Measurements from ENCODE around the gene OR6M1. TPM values are rescaled to one million over a fixed set of nuclear protein-coding genes. Genes with fewer than 3 reads are reported as not detected.

OR6M1 gene
- total and polyA plus RNA-seq, 9 of the 15 experiments (the other 6 are each of a cell fraction or from before 2014, with no cell fraction given) = not detected

DNA sequence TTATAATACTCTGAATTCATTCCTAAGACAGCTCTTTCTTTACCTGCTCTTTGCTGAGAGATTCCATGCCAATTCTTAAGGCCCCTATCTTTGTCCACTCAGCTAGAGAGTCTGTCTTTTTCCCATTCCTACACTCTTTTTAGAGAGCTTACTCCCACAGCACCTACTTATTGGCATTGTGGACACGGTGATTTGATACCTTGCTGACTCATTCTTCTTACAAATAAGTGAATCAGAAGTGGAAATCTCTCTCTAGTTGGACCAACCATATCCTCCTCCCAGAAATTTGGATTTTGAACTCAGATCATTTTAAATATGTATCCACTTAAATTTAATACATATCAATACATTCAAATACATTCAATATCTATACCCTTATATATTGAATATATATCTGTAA lies 32.5 kb upstream of the OR6M1 start (continued):
- TF ChIP-seq HCFC1 (IDR thresholded peaks at IDR 0.05; ENCODE audit: low read depth, low read length) = no peak
- TF ChIP-seq, protein P1, sequence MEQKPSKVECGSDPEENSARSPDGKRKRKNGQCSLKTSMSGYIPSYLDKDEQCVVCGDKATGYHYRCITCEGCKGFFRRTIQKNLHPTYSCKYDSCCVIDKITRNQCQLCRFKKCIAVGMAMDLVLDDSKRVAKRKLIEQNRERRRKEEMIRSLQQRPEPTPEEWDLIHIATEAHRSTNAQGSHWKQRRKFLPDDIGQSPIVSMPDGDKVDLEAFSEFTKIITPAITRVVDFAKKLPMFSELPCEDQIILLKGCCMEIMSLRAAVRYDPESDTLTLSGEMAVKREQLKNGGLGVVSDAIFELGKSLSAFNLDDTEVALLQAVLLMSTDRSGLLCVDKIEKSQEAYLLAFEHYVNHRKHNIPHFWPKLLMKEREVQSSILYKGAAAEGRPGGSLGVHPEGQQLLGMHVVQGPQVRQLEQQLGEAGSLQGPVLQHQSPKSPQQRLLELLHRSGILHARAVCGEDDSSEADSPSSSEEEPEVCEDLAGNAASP (IDR thresholded peaks at IDR 0.05) = no peak
- no peak for TF ChIP-seq SRSF9 (IDR thresholded peaks at IDR 0.05; ENCODE audit: borderline replicate concordance, low read depth, low read length)
- TF ChIP-seq ZC3H8 (IDR thresholded peaks at IDR 0.05) = no peak
- TF ChIP-seq ZNF146 (CRISPR knock-in tag; IDR thresholded peaks at IDR 0.05; ENCODE audit: unreplicated experiment) = no peak
- no peak for TF ChIP-seq POLR2AphosphoS5 (IDR thresholded peaks at IDR 0.05; ENCODE audit: control insufficient read depth, insufficient read depth, low read depth, low read length)

DNA sequence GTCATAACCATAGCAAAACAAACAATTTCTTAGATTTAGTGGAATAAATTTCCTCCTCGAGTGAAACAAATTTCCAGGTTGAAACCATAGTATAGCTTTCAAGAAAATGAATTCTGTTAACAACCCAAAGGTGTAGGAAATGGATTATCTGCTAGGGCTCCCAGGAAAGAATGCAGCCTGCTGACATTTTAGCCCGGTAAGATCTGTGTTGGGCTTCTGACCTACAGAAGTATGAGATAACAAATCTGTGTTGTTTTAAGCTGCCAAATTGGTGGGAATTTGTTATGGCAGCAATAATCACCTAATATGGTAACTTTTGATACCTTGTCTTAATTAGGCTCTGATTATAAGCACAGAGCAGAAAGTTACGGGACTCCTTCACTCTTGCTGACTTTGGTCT lies 32.0 kb upstream of the OR6M1 start:
- intact Hi-C loops (cut with micrococcal nuclease) = no loop called here
- H3K4me2 ChIP-seq (ENCODE audit: insufficient read depth, low read length) = no peak overlapping the region
- no peaks in the 10 kb centered on the region for H3K9me3 ChIP-seq (replicated peaks; ENCODE audit: control insufficient read depth, insufficient read depth, low read depth, low read length)
- no peaks in the 10 kb centered on the region for H3K36me3 ChIP-seq (ENCODE audit: control insufficient read depth, insufficient read depth, low read length)
- no peak overlapping the region for H3K27ac ChIP-seq (ENCODE audit: extremely low read depth, low read depth, low read length)
- in situ Hi-C loops (cut with MboI) = no loop called here
- no peaks in the 10 kb centered on the region for H3K79me2 ChIP-seq (ENCODE audit: control insufficient read depth, insufficient read depth, low read length)
- H3K9me1 ChIP-seq (ENCODE audit: control insufficient read depth, insufficient read depth, low read length) = no peaks in the 10 kb centered on the region
- H2AFZ ChIP-seq (ENCODE audit: low read depth, low read length) = no peak overlapping the region
- no peak overlapping the region for H3K4me3 ChIP-seq
- H3K27me3 ChIP-seq (ENCODE audit: control insufficient read depth in 2 of 2, insufficient read depth in 2 of 2, low read length in 2 of 2) = peaks cover 0 to 6% of the 10 kb centered on the region in 2 experiments; a peak in 1 of 5 replicates
- ChIA-PET CTCF (ENCODE audit: low intra/inter-chr PET ratio) (no interaction called here), POLR2A (no interaction called here)
- H3K4me1 ChIP-seq (replicated peaks in 1 of 2; ENCODE audit: control insufficient read depth in 2 of 2, insufficient read depth in 2 of 2, low read length in 2 of 2) = no peaks in the 10 kb centered on the region
- no peaks in the 10 kb centered on the region for H4K20me1 ChIP-seq (replicated peaks; ENCODE audit: control insufficient read depth, insufficient read depth, low read length)
- BruUV-seq (replicated peaks) = no TSS peak
- no peak overlapping the region for H3K9ac ChIP-seq (ENCODE audit: insufficient read depth in 1 of 2, low read depth in 2 of 2, low read length in 2 of 2)
- ATAC-seq (no peak), DNase-seq (ENCODE audit: extremely low read depth in 1 of 4, low spot score in 3 of 4) (no peak), FAIRE-seq (no peak)
- 0% methylated on average over 3 of the region's 3 CpGs for WGBS (ENCODE audit: insufficient coverage, low coverage, missing lambda C conversion rate)
- TF ChIP-seq, protein P2, sequence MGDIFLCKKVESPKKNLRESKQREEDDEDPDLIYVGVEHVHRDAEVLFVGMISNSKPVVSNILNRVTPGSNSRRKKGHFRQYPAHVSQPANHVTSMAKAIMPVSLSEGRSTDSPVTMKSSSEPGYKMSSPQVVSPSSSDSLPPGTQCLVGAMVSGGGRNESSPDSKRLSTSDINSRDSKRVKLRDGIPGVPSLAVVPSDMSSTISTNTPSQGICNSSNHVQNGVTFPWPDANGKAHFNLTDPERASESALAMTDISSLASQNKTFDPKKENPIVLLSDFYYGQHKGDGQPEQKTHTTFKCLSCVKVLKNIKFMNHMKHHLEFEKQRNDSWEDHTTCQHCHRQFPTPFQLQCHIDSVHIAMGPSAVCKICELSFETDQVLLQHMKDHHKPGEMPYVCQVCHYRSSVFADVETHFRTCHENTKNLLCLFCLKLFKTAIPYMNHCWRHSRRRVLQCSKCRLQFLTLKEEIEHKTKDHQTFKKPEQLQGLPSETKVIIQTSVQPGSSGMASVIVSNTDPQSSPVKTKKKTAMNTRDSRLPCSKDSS (IDR thresholded peaks at IDR 0.05; ENCODE audit: low read depth, partially characterized antibody) = no peak
- TF ChIP-seq TARDBP (IDR thresholded peaks at IDR 0.05) (no peak), TAF15 (IDR thresholded peaks at IDR 0.05; ENCODE audit: low read depth, low read length) (no peak), U2AF2 (optimal IDR thresholded peaks at IDR 0.05; ENCODE audit: low read depth, low read length) (no peak), ZNF12 (CRISPR knock-in tag; IDR thresholded peaks at IDR 0.05) (no peak), KLF13 (tag; IDR thresholded peaks at IDR 0.05; ENCODE audit: borderline replicate concordance, low read depth) (no peak)
- TF ChIP-seq, protein P3, sequence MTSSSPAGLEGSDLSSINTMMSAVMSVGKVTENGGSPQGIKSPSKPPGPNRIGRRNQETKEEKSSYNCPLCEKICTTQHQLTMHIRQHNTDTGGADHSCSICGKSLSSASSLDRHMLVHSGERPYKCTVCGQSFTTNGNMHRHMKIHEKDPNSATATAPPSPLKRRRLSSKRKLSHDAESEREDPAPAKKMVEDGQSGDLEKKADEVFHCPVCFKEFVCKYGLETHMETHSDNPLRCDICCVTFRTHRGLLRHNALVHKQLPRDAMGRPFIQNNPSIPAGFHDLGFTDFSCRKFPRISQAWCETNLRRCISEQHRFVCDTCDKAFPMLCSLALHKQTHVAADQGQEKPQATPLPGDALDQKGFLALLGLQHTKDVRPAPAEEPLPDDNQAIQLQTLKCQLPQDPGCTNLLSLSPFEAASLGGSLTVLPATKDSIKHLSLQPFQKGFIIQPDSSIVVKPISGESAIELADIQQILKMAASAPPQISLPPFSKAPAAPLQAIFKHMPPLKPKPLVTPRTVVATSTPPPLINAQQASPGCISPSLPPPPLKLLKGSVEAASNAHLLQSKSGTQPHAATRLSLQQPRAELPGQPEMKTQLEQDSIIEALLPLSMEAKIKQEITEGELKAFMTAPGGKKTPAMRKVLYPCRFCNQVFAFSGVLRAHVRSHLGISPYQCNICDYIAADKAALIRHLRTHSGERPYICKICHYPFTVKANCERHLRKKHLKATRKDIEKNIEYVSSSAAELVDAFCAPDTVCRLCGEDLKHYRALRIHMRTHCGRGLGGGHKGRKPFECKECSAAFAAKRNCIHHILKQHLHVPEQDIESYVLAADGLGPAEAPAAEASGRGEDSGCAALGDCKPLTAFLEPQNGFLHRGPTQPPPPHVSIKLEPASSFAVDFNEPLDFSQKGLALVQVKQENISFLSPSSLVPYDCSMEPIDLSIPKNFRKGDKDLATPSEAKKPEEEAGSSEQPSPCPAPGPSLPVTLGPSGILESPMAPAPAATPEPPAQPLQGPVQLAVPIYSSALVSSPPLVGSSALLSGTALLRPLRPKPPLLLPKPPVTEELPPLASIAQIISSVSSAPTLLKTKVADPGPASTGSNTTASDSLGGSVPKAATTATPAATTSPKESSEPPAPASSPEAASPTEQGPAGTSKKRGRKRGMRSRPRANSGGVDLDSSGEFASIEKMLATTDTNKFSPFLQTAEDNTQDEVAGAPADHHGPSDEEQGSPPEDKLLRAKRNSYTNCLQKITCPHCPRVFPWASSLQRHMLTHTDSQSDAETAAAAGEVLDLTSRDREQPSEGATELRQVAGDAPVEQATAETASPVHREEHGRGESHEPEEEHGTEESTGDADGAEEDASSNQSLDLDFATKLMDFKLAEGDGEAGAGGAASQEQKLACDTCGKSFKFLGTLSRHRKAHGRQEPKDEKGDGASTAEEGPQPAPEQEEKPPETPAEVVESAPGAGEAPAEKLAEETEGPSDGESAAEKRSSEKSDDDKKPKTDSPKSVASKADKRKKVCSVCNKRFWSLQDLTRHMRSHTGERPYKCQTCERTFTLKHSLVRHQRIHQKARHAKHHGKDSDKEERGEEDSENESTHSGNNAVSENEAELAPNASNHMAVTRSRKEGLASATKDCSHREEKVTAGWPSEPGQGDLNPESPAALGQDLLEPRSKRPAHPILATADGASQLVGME (CRISPR knock-in tag; IDR thresholded peaks at IDR 0.05) = no peak

Data from K562 (cell line).